ENCODE data around the gene KLHL33.

GRCh38 chr14:20429801-20430669 lies 5.9 kb downstream of the KLHL33 start:
- TF ChIP-seq EZH2 (IDR thresholded peaks at IDR 0.05; ENCODE audit: borderline replicate concordance), result no peak
- TF ChIP-seq, protein P1, sequence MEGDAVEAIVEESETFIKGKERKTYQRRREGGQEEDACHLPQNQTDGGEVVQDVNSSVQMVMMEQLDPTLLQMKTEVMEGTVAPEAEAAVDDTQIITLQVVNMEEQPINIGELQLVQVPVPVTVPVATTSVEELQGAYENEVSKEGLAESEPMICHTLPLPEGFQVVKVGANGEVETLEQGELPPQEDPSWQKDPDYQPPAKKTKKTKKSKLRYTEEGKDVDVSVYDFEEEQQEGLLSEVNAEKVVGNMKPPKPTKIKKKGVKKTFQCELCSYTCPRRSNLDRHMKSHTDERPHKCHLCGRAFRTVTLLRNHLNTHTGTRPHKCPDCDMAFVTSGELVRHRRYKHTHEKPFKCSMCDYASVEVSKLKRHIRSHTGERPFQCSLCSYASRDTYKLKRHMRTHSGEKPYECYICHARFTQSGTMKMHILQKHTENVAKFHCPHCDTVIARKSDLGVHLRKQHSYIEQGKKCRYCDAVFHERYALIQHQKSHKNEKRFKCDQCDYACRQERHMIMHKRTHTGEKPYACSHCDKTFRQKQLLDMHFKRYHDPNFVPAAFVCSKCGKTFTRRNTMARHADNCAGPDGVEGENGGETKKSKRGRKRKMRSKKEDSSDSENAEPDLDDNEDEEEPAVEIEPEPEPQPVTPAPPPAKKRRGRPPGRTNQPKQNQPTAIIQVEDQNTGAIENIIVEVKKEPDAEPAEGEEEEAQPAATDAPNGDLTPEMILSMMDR (IDR thresholded peaks at IDR 0.05; ENCODE audit: poor library complexity), result no peak

Measured in hepatocyte (in vitro differentiated cells).